Amniotic epithelial cell (primary cell): ENCODE measurements around the gene FGD1.

ENCODE experiments used
- DNase-seq: peaks from one replicate; pipeline ENCODE4 v3.0.0-alpha.2; 2010; ENCODE audit warnings: low read depth

The FGD1 gene

GRCh38 chrX:54473993-54474859 lies 21.8 kb downstream of the FGD1 start:
- peak; percentile 16 for DNase-seq

DNA sequence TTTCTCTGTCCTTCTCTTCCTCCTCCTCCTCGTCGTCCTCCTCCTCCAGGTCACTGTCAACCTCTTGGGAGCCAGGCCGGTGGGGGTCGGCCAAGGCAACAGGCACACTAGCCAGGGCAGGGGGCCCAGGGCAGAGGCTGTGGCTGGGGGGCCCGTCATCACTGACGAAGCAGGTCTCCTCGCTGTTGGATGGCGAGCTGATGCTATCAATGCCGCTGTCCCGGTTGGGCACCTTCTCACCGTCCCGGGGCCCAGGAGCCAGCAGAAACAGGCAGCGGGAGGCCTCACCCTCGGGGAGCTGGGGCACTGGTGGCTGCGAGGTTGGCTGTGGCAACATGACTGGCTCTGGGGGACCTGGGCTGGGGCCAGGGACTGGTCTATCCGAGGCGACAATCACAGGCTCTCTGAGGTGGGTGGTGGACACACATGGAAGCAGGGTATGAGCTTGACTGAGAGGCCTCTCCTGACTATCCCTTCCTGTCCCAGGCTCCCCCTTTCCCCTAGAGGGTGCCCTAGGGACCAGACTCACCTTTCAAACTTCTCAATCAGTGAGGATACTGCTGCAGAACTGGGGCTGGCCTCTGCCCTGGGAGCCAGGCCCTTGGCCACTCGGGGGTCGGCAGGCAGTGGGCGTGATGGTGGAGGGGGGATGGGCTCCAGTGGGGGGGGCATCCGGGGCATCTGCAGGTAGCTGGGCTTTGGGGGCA lies 25.8 kb downstream of the FGD1 start:
- DNase-seq = no peak

GRCh38 chrX:54452920-54453319 lies 43.1 kb downstream of the FGD1 start:
- peak; percentile 4 for DNase-seq

- no peak for DNase-seq
Measured at GRCh38 chrX:54449929-54450328, 46.1 kb downstream of the FGD1 start.

DNA sequence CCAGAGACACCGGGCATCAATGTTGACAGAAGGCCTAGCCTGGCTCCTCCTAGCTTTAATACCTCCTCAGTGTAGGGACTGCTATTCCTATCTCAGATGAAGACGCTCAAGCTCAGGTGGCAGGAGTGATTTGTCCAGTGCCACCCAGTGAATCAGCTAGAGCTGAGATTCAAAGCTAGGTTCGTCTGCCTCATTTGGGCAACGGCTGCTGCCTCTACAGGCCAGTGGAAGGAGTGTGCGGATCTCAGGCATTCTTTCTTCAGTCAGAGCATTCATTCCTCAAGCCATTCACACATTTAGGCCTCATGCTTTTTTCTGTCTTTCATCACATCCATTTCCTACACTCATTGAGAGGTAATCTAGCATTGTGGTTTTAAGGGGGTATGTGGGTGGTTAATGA lies 48.6 kb downstream of the FGD1 start:
- DNase-seq = peak; percentile 38

GRCh38 chrX:54446084-54446483 lies 50.0 kb downstream of the FGD1 start:
- no peak for DNase-seq

DNA sequence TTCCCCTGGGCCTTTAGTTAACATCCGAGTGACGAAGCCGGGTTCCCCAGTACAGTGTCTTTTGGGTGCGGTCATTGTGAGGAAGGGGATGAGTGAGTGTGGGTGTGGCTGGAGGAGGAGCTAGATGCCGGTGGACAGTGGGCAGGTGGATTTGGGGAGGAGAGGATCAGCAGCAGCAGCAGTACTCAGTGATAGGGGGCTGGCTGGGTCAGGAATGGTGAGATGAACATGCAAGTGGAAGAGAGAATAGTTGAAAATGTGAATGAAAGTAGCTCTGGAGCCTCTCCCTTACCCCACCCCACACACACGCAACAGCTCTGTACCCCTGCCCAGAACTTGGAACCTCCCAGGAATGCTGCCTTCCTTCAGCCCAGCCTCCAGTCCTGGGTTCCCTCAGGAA lies 51.3 kb downstream of the FGD1 start:
- DNase-seq = no peak

- DNase-seq = no peak
Measured at GRCh38 chrX:54442790-54443189, 53.2 kb downstream of the FGD1 start.

GRCh38 chrX:54439960-54440871 lies 55.8 kb downstream of the FGD1 start, which contains the start of gene TSR2:
Gene TSR2, plus strand, starts transcription at chrX:54440404. Its CDS starts 18 bp downstream, at chrX:54440422.
- DNase-seq = peak; percentile 88

GRCh38 chrX:54435121-54435520 lies 60.9 kb downstream of the FGD1 start:
- DNase-seq = no peak

DNA sequence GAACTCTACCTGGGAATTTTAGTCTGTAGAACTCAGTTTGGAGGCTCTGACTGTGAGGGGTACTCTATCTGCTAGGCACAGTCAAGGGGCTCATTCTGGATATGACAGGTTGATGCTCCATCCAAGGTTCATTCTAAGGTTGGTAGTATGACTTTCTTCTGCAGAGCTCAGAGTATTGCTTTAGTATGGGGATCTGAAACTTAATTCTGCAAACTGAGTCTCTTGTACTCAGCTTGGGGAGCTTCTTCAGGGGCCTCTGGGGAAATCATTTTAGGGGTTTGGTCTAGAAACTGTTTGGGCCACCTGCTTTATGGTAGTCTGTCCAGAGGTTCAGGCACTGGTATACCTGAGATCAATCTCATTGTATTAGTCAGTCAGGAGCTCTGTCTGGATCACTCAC lies 65.5 kb downstream of the FGD1 start:
- DNase-seq = no peak

DNA sequence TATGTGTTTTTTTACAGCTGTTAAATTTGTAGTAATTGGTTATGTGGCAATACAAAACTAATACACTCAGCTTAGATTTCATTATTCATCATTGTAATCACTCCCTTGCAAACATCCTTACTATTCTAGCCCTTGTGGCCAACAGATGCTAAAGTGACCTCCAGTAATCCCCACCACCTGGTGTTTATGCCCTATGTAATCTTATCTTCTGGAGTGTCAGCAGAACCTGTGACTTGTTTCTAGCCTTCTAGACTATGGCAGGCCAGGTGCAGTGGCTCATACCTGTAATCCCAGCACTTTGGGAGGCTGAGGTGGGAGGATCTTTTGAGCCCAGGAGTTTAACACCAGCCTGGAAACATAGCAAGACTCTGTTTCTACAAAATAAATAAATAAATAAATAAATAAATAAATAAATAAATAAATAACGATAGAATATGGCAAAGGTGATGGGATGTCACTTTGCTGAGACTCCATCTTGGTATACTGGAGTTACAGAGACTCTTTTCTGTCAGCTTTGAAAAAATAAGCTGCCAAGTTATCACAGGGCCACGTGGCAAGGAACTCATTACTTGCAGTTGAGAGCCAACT lies 68.1 kb downstream of the FGD1 start:
- no peak for DNase-seq

GRCh38 chrX:54423161-54423888 lies 72.7 kb downstream of the FGD1 start:
- DNase-seq = peak; percentile 14

- no peak for DNase-seq
Measured at GRCh38 chrX:54422168-54422567, 73.9 kb downstream of the FGD1 start.

GRCh38 chrX:54419559-54420302 lies 76.3 kb downstream of the FGD1 start:
- DNase-seq = peak; percentile 24

GRCh38 chrX:54416965-54417364 lies 79.1 kb downstream of the FGD1 start:
- DNase-seq = no peak

GRCh38 chrX:54415534-54416350 lies 80.3 kb downstream of the FGD1 start:
- peak; percentile 65 for DNase-seq

DNA sequence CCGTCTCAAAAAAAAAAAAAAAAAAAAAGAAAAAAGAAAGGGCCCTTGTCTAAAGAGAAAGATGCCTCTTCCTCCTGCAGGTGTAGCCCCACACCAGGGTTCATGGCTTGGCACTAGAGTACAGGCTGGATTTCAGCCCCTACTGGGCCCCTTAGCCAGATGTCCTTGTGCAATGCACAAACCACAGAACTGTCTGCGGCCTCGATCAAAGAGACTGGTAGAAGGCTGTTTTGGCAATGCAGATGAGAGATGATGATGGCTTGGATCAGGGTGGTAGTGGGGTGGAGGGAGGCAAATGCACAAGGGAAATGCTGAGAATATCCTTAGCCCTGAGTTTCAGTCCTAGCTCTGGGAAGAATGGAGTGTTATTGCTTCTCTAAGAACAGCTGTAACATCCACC lies 82.3 kb downstream of the FGD1 start:
- peak; percentile 81 for DNase-seq

- DNase-seq = no peak
Measured at GRCh38 chrX:54411732-54412131, 84.3 kb downstream of the FGD1 start.

DNA sequence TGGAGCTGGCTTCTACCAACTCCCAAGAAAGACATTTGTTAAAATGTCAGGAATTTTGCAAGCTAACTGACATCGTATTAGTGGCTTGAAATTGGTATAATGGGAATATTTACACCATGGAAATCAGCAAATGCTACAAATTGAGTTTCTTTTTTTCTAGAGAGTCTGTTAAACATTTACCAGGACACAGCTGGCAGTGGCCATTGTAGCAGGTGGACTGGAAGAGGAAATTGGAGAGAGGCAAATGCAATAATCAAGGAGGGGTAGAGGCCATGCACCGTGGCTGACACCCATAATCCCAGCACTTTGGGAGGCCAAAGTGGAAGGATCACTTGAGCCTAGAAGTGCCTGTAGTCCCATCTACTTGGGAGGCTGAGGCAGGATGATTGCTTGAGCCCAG lies 88.8 kb downstream of the FGD1 start:
- no peak for DNase-seq
